Measurements from ENCODE around the gene EPHA4. TPM values are rescaled to one million over a fixed set of nuclear protein-coding genes. Genes with fewer than 3 reads are reported as not detected.
"Not testable (repeated sequence)": the region's sequence is repeated elsewhere in the genome, so short reads cannot be mapped to it uniquely, and the experiment has no call there.

EPHA4 gene
- total RNA-seq, 1 donor from 2014 or later: 24.1 TPM

DNA sequence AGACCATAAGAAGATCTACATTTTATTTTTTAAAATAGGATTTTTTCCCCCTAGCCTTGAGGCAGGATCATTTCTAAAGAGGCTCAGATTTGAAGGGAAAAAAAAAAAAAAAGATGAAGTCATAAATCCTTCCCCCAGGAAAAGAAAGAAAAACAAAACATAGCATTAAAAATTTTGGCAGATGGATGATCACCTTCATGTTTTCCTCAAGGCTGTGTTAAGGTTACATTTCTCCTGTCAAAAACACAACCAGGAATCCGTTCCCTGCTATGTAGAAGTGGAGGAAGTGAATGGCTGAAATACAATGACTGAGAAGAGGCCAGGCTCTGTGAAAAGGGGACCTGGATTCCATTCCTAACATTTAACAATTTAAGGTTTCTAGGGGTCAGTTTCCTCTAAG is 56.2 kb downstream of the EPHA4 start:
- DNase-seq (ENCODE audit: extremely low spot score in 2 of 2): no peak
- Histone ChIP-seq H3K9me3 (no peaks in the 10 kb centered on the region), H3K4me1 (peaks cover 23% of the 10 kb centered on the region), H3K36me3 (no peaks in the 10 kb centered on the region), H3K4me3 (no peak overlapping the region), H3K27ac (no peak overlapping the region), H3K27me3 (no peaks in the 10 kb centered on the region)
- no peak for TF ChIP-seq POLR2AphosphoS5 (IDR thresholded peaks at IDR 0.05; ENCODE audit: insufficient read depth in 1 of 2, low read depth in 1 of 2)
- no peak for TF ChIP-seq POLR2A (IDR thresholded peaks at IDR 0.05)
- TF ChIP-seq, protein P1, sequence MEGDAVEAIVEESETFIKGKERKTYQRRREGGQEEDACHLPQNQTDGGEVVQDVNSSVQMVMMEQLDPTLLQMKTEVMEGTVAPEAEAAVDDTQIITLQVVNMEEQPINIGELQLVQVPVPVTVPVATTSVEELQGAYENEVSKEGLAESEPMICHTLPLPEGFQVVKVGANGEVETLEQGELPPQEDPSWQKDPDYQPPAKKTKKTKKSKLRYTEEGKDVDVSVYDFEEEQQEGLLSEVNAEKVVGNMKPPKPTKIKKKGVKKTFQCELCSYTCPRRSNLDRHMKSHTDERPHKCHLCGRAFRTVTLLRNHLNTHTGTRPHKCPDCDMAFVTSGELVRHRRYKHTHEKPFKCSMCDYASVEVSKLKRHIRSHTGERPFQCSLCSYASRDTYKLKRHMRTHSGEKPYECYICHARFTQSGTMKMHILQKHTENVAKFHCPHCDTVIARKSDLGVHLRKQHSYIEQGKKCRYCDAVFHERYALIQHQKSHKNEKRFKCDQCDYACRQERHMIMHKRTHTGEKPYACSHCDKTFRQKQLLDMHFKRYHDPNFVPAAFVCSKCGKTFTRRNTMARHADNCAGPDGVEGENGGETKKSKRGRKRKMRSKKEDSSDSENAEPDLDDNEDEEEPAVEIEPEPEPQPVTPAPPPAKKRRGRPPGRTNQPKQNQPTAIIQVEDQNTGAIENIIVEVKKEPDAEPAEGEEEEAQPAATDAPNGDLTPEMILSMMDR (IDR thresholded peaks at IDR 0.05): no peak
- intact Hi-C loops (cut with DNase I): no loop called here

DNA sequence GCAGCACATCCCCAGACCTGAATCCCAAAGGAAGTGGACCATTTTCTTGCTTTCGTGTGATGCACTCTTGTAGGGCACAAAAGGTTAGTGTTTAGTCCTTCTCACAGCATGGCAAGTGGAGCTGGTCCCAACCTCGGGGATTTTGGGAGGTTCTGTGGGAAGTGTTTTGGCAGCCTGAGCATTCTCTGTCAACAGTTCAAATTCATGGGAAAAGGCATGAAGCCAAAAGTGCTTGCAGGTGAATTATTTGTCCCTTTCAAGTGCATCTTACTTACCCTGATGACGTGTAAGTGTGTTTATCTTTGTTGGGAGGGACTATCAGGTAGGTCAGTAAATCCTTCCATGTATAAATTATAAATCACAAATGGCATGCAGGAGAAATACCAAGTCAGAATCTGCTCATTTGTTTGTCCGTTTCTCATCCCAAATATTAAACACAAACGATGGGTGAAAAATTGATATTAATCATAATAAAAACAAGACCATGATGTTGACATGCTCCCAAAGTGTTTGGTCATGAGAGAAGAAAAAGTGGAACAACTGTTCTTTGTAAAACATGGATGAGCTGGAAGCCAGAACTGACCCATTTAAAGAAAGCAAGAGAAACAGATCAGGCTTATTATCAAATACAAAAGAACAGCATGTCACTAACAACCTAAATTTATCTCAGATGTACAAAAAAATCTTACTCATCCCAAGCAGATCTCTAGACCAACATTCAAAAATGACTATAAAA is 57.6 kb downstream of the EPHA4 start:
- H3K4me3 ChIP-seq: no peak overlapping the region
- H3K27ac ChIP-seq: no peak overlapping the region
- peaks cover 20% of the 10 kb centered on the region for H3K4me1 ChIP-seq
- DNase-seq (ENCODE audit: extremely low spot score in 2 of 2): no peak
- H3K36me3 ChIP-seq: no peaks in the 10 kb centered on the region
- intact Hi-C loops (cut with DNase I): no loop called here
- TF ChIP-seq, protein P1 (IDR thresholded peaks at IDR 0.05): no peak
- no peak for TF ChIP-seq POLR2A (IDR thresholded peaks at IDR 0.05)
- no peak for TF ChIP-seq POLR2AphosphoS5 (IDR thresholded peaks at IDR 0.05; ENCODE audit: insufficient read depth in 1 of 2, low read depth in 1 of 2)
- no peaks in the 10 kb centered on the region for H3K9me3 ChIP-seq
- no peaks in the 10 kb centered on the region for H3K27me3 ChIP-seq

DNA sequence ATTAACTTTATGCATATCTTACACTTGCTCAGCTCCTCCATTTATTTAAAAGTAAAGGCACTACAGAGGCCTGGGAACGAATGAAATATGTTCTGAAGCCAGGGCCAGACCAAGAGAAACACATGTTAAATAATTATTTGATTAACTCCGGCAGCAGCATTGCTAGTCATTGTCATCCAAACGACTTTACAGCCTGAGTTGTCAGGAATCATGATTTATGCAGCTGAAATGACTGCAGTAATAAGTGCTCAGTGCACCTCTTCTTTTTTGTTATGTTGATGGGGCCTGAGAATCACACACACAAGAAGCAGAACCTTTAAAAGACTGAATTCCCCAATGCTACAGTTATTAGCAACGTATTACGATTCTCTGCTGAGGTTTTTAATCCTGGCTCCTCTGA is 58.9 kb downstream of the EPHA4 start:
- Histone ChIP-seq H3K4me1 (peaks cover 12% of the 10 kb centered on the region), H3K27ac (no peak overlapping the region), H3K27me3 (no peaks in the 10 kb centered on the region), H3K36me3 (no peaks in the 10 kb centered on the region), H3K4me3 (no peak overlapping the region), H3K9me3 (no peaks in the 10 kb centered on the region)
- intact Hi-C loops (cut with DNase I): no loop called here
- TF ChIP-seq POLR2AphosphoS5 (IDR thresholded peaks at IDR 0.05; ENCODE audit: insufficient read depth in 1 of 2, low read depth in 1 of 2): no peak
- TF ChIP-seq, protein P1 (IDR thresholded peaks at IDR 0.05): no peak
- DNase-seq (ENCODE audit: extremely low spot score in 2 of 2): no peak

DNA sequence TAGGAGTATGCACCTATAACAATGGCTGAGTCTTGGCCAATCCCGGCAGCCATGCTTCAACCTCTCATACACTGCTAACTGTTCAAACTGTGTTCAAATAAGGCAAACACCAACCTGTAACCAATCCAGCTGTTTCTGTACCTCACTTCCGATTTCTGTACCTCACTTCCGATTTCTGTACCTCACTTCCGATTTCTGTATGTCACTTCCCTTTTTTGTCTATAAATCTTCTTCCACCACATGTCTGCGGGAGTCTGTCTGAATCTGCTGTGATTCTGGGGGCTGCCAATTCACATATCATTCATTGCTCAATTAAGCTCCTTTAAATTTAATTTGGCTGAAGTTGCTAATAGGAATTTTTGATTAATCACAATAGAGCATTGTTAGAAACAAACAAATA is 60.8 kb downstream of the EPHA4 start:
- H3K27me3 ChIP-seq; H3K9me3 ChIP-seq; H3K4me3 ChIP-seq; DNase-seq (ENCODE audit: extremely low spot score in 2 of 2); H3K36me3 ChIP-seq; H3K4me1 ChIP-seq; intact Hi-C loops (cut with DNase I); H3K27ac ChIP-seq: not testable (repeated sequence)

DNA sequence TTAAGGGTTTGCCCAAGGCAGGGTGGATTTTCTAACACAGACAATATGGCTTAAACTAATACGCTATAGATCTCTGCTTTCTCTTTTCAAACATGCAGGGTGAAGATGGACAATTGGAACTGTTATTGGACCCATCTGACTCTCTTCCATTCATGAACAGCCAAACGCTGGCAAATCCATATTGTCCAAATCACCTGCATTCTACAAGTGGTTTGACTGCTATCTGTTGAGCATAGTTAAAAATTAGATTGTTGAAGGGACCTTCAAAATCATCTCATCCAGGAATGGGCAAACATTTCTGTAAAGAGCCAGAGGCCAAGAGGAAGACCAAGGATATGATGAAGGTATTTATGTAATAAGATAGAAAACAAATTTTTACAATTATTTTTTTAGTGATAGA is 65.6 kb downstream of the EPHA4 start:
- Histone ChIP-seq H3K36me3 (no peaks in the 10 kb centered on the region), H3K27ac (no peak overlapping the region), H3K9me3 (no peaks in the 10 kb centered on the region), H3K27me3 (no peaks in the 10 kb centered on the region), H3K4me3 (no peak overlapping the region), H3K4me1 (peaks cover 10% of the 10 kb centered on the region)
- no peak for DNase-seq (ENCODE audit: extremely low spot score in 2 of 2)
- intact Hi-C loops (cut with DNase I): loop anchor here (5.0 kb wide), 1 partner anchor 574 kb away; no protein-coding TSS in a partner anchor
- TF ChIP-seq POLR2A (IDR thresholded peaks at IDR 0.05): no peak
- no peak for TF ChIP-seq POLR2AphosphoS5 (IDR thresholded peaks at IDR 0.05; ENCODE audit: insufficient read depth in 1 of 2, low read depth in 1 of 2)
- TF ChIP-seq, protein P1 (IDR thresholded peaks at IDR 0.05): no peak

Data from vagina (tissue), 2 donors.